ENCODE results near the gene MAB21L4.

MAB21L4 gene

DNA sequence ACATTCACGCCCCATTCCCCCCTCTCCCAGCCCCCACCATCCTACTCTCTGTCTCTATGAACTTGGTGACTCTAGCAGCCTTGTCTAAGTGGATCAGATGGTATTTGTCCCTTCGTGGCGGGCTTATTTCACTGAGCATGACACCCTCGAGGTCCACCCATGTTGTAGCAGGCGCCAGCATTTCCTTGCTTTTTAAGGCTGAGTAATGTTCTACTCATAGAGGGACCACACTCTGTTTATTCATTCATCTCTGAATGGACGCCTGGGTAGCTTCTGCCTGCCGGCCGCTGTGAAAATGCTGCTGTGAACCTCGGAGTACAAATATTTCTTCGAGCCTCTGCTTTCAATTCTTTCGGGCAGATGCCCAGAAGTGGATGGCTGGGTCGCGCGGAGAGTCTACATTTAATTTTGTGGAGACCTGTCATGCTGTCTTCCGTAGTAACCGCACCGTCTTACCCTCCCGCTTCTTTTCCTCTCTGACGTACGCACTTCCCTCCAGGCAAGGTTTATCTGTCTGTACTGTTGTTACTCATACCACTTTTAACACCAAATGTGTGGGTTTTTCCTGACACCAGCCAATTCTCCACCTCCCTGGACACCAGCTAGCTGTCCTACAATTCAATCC is 15.8 kb upstream of the MAB21L4 start:
- no peak for DNase-seq (ENCODE audit: low read depth)

DNA sequence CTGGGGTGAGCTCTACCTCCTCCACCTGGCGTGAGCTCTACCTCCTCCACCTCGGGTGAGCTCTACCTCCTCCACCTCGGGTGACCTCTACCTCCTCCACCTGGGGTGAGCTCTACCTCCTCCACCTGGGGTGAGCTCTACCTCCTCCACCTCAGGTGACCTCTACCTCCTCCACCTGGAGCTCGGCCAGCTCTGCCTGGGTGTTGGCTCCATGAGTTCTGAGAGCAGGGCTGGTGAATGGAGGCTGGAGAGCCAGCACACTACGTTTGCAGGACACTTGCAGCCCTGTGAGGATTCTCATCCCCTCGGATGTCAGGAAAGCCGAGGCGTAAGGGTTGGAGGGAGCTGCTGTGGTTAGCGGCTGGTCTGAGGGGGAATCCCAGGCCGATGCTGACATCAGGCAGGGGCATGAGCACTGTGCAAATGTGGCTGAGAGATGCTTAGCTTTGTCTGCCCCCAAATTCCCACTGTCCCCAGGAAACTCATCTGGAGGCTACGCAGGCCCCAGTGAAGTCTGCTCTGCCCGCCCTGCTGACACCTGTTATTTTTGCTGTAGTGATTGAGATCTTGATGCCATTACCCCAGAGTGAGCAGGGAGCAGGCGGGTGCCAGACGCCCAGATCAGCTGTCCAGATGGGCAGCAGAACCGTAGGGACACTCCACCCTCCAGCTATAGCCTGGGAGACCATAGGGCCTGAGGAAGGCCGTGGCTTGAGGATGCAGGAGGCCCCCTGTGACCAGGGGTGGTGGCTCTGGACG is 13.4 kb upstream of the MAB21L4 start:
- no peak for DNase-seq (ENCODE audit: low read depth)

DNA sequence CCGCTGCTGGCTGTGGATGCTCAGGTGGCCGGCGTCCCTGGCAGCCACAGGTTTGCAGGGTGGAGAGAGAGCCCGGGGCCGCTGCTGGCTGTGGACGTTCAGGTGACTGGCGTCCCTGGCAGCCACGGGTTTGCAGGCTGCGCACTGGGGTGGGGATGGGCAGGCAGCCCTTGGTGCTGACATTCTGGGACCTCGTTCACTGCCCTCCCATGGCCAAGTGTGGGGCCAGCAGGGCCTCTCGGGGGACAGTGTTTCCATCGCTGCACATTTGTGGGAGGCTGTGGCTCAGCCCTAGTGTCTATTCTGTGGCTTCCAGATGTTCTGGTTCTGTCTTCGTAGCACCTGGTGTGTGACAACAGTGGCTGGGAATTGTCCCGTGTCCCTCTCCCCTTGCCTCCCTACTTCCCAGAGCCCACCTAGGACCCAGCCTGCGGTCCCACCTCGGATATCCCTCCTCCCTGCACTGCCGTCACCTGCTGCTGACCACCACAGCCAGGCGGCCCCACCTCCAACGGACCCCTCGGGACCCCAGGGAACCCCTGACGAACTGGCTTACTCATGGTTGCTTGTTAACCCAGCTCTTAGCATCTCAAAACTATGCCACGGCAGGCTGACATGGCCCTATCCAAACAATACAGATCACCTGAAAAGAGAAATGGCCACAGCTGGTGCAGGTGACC is 11.1 kb upstream of the MAB21L4 start:
- DNase-seq (ENCODE audit: low read depth): no peak

DNA sequence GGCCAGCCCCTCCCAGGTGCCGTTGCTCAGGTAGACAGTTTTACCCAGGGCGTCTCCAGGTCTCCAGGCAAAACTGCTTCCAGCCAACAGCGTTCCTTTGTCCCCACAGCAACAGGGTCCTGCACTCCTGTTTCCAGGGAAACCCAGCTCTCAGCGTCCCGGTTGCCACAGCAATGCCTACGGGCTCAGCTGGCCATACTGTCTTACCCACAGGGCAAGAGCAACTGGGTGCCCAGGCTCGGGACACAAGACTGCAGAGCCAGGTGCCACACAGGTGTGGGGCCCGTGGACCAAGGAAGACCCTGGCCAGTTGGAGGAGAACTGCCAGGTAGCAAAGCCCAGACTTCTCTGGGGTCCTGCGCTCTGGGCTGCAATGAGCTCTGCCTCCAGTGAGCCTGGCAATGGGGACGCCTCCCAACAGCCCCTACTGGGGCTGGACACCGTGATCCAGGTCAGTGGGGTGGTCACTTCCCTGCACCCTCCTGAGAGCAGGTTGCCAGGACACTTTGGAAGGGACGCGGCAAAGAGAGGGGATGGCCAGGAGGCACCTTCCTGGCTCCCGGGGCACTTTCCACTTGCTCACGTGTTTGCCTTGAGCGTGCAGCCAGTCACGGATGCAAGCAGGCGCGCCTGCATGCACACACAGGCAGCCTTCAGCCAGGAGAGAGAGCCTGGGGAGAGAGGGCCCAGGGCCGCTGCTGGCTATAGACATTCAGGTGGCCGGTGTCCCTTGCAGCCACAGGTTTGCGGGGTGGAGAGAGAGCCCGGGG is 10.4 kb upstream of the MAB21L4 start, which contains the start of gene CROCC2:
Gene CROCC2 (plus strand): TSS at position 196 of the 770 bp plus-strand sequence. CDS start 178 bp downstream, at position 374.
- DNase-seq (ENCODE audit: low read depth): no peak

DNA sequence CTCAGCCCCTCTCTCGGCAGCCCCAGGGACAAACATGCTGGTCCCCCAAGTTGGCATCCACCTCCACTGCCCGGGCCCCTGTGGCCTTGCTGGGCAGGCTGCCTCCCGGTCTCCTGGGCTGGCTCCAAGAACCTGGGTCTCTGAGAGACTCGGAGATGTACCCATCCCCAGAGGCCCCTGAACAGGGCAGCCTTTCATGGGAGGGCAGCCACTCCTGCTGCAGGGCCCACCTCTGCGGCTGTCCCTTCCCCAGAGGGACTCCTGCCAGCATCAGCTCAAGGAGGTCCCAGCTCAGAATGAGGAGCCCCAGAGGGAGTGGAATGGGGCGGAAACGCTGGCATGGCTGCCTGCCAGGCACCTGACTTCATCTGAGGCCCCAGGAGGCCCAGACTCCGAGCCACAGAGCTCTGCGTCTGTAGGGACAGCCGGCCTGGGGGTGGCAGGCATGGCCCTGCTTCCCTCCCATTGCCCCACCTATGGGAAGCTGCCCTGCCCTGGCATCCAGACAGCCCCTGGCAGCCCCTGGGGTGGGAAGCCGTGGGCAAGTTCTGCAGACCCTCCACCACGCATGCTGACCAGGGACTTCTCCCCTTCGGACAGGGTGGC is 9.3 kb upstream of the MAB21L4 start:
- DNase-seq (ENCODE audit: low read depth): no peak

DNA sequence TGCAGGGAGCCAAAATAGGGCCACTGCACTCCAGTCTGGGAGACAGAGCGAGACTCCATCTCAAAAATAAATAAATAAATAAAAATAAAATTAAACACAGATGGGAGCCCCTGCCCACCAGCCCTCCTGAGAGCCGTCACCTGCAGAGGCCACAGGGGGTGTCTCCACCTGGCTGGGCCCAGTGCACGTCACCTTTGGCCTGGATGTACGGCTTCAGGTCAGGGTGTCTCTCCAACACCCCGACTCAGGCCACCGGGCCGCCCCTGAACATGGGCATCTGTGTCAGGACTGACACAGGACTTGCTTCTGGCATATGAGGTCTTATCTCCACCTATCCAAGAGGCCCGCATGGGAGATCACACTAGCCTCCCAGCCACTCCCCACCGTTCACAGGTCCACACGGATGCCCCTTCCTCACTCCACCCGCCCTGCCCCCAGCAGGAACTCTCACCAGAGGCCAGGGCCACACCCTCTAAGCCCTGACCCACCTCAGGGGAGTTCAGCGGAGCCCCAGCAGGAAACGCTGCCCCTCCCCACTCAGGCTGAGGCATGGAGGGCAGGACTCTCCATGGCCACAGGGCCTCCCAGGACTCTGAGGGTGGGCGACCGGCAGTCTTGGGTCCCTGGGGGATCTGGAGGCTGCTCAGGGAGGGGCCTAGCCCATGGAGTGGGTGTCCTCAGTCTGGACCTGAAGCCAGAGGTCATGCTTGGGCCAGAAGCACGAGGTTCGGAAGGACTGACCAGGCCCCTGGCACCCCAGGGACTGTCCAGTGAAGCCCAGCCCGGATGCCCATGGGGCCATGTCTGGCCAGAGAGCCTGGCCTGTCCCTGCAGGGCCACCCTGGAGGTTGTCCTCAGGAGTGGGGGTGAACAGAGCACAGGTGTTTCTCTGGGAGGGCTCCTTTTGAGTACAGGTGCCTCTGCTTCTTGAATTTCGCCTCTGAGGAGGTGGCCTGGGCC is 8.5 kb upstream of the MAB21L4 start:
- DNase-seq (ENCODE audit: low read depth): no peak

DNA sequence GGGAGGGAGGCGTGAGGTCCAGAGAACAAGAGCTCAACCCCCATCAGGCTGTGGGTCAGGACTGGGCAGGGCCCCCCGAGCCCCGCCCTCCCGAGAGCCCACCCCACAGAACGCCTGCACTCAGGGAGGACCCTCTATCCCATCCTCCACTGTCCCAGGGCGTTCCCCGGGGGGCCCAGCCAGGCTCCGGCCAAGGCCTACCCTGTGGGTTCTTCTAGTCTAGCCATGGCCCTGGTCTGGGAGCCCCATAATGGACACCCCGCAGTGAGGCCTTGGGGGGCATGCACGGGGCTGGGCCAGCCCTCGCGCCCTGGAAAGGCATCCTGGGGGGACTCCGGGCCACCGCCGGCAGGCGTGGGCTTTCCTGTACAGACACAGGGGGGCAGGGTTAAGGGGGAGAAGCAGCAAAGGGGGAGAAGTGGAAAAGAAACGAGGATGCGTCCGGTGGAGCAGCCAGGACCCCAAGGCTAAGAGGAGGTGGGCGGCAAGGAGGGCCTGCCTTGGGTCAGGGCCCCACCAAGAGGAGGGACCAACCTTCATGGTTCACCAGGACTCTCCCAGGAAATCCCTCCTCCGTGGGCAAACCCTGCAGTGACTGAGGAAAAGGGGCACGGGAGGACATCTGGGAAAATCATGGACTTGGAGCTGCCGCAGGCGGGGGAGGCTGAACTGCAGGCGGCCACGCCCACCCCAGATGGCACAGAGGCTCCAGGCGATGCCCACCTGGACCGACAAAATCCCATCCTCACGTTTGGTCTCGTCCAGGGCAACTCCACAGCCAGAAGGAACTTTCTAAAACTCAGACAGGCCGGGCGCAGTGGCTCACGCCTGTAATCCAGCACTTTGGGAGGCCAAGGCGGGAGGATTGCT is 7.5 kb upstream of the MAB21L4 start:
- DNase-seq (ENCODE audit: low read depth): no peak

DNA sequence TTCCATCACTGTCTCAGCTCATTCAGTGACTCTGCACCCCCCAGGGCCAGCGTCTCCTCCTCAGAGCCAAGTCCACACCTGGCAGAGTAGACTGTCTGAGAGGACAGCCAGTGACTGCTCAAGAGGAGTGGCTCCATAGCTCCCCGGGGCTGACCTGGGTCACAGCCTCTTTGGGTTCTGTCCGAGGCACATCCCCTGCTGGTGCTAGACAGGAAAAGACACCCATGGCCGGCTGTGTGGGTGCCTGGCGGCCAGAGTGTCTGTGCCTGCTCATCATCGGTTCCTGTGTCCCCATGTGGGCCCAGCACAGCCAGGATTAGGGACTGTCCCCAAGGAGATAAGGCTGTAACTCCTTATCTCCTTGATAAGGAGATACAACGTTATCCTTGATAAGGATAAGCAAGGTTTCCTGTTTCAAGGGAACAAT is 6.7 kb upstream of the MAB21L4 start:
- DNase-seq (ENCODE audit: low read depth): no peak

DNA sequence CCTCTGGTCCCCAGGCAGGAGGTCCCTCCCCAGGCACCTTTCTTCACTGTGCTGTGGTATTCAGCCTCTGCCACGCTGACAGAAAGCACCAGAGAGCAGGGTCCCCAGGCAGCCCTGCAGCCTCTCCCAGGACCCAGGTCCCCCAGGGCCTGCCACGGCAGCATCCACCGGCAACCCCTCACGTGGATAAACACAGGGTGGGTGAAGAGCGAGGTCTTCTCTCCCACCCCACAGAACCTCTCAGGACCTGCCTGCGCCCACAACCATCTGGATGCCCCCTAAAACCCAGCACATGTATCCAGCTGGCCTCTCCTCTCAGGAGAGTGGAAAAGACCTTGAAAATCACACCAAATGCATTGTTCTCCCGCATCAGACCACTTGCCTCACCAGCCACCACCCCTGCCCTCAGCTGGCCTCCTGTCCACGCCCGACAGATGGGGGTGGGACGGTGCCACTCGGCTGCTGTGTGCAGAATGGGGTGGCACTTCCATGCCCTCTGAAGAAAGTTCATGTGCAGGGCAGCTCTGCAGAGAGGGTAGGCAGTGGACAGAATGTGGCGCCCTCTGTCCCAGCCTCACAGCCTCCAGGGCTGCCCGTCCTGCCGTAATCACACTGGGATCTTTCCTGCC is 6.1 kb upstream of the MAB21L4 start:
- DNase-seq (ENCODE audit: low read depth): no peak

DNA sequence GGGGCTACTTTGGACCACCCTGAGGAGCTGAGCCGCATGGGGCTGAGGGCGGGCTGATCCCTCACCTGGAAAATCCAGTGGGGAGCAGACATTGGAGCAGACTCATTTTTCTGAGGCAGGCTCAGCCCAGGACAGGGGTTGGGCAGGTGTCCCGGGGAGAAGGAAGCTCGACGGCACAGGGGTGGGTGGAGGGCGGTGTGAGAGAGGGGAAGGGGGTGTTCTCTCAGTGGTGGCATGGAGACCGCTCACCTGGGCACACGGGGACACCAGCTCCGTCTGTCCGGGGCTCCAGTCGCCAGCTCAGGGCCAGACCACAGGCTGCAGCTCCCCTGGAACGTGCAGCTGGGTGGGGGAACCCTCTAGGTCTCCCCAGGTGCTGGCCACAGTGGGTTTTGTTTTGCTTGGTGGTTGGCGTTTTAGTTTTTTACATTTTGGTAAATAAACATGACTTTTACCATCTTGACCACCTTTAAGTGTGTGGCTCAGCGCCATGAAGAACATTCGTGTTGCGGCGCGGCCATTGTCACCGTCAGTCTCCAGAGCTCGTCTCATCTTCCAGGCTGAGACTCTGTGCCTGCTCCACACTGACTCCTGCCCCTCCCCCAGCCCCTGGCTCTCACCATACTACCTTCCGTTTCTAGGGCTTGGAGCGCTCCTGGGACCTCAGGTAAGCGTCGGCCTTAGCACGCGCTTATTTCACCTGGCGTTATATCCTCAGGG is 4.3 kb upstream of the MAB21L4 start:
- no peak for DNase-seq (ENCODE audit: low read depth)

DNA sequence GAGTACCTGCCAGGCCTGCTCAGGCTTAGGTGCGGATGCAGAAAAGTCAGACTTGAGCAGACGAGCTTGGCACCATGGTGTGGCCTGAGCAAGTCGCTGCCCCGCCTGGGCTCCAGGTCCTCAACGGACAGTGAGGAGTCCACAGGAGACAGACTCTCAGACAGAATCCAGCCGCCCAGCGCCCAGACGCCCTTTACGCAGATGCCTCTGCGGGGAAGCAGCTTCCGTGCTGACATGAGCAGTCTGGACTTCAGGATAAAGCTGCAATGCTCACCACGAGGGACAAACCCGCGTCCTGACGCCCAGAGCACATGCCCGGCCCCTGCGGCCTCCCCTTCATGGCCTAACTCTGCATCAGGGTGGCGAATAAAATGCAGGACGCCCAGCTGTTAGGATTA is 3.5 kb upstream of the MAB21L4 start:
- DNase-seq (ENCODE audit: low read depth): no peak

DNA sequence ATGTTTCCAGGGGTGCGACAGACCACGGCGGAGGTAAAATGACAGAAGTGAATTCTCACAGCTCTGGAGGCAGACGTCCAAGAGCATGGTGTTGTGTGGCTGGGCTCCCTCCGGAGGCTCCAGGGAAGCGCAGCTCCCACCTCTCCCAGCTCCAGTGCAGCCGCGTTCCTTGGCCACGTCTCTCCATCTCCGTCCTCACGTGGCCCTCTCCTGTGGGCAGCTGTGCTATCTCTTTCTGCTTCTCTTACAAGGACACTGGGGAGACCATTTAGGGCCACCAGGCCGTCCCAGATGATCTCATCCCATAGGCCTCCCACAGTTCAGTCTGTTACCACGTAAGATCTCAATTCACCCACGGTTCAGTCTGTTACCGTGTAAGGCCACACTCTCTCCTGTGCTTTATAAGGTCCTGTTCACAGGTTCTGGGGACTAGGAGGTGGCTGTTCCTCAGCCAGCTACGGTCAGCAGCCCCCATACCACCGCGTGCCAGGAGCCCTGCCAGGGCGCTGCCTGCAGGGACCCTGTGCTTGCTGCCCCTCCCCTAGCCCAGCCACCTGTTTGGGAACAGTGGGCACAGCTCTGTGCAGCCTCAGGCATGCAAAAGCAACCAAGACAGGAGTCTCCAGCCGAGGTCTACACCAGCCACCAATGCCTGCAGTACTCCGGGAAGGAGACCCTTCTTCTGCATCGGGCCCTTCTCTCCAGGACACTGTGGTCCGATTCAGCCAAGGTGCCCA is 2.9 kb upstream of the MAB21L4 start:
- DNase-seq (ENCODE audit: low read depth): no peak

DNA sequence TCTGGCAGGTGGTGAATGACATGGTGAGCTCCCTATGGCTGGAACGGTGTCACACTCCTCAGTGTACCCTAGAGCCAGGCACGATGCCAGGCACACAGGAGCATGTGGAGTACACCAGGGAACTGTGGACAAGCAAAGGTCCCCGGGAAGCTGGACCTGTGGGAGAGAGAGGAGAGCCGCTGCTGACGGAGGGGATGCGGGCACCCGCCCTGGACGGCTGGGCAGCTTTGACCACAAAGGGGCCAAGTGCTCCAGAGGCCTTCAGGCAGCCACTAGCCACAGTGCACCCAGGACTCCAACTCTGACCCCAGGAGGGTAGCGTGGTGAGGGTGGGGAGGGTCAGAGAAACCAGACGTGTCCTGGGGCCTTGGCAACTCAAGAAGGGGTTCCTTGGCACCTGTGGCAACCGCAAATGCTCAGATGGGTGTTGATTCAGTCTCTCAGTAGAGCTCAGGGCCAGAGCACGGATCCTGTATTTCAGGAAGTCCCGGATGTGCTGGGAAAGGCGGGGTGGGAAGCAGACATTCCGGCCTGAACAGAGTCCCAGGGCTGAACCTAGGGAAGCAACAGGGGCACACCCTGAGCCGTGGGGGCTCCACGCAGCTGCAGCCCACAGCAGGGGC is 2.3 kb upstream of the MAB21L4 start:
- no peak for DNase-seq (ENCODE audit: low read depth)

DNA sequence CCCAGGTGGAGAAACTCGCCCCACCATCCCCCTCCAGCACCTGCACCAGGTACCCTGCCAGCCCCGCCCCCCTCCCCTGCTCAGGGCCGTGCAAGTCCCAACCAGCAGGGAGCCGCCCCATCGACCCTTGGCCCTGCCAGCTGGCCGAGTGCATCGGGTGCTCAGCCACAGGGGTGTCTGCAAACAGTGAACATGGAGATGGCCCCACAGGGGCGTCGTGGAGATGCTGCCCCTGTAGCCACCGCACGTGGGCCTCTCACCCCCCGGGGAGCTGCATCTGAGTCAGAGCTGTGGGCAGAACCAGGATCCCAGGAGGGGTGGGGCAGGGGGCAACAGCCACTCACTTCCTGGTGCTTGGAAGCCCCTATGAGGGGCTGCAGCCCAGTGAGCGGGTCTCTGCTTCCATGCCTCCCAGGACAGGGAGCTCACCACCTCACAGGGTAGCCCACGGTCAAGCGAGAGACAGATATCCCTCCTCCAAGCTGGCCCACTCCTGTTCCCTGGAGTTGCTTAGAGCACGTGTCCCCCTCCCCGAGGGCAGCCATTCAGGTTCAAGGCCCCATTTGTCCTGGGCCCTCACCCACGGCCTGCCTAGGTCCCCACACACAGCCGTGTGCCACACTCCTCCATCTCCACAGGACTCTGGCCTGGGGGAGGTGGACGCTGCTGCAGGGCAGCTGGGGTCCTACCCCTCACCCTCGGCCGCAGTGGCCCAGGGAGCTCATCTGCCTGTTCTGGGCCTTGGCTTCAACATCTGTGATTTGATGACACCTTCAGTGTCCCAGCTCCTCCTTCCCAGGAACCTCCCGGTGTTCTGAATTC is 1.1 kb upstream of the MAB21L4 start:
- DNase-seq (ENCODE audit: low read depth): no peak

DNA sequence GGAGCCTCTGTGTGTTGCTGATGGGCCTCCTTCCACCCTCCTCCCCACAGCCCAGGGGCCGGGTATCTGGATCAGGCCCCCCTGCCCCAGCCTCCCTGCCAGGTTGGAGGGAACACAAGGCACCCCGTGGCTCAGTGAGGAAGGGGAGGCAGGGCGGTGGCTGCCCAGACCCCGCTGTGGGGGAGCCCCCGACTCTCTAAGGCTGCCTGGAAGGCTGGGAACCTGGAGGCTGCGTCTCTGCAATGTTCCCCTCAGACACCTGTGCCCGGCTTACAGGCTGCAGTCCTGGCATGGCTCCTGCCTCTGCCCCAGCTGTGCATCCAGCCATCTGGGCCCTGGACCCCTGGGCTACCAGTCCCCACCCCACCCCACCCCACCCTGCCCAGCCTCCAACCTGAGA is 438 bp upstream of the MAB21L4 start:
- no peak for DNase-seq (ENCODE audit: low read depth)

DNA sequence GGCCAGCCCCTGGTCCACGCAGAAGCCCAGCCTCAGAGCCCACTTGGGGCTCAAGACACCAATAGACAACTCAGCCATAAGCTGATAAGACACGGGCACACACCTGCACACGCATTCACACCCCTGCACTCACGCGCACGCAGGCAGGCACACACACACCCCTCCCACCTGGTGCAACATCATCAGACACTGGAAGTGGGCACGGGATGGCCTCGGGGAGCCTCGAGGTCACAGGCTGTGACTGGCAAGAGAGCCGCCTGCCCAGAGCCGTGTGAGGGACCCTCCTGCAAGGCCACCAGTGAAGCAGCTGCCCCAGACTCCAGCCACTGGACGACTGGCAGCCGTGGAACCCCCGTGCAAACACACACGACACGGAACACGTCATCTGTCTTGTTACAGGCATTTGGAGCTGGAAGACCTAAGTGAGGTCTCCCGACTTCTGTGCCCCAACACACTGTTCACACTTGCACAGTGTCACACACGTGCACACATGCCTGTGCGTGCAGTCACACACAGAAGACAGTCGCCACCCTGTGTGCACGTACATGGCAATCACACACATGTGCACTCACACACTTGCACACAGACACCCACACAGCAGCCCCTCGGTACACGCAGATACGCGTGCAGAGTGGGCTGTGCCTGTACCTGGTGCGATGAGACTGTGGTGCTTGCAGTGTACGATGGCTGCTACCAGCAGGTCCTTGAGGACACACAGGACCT is 959 bp downstream of the MAB21L4 start:
- DNase-seq (ENCODE audit: low read depth): no peak

All from activated T-cell treated with anti-CD3 and anti-CD28 coated beads for 24 hours (primary cell).